Mesendoderm (in vitro differentiated cells): ENCODE results near the gene PRDM16.

Source experiments
- DNase-seq: peaks from one replicate; pipeline ENCODE4 v3.0.0; 2013
- H2AK5ac ChIP-seq: 2 replicates; pipeline ENCODE4 v1.6.1; 2013; ENCODE audit warnings: low read length, inconsistent platforms
- H2BK120ac ChIP-seq: 2 replicates; pipeline ENCODE4 v1.6.1; 2013; ENCODE audit warnings: low read depth, mild to moderate bottlenecking, low read length, moderate library complexity, mixed read lengths
- H2BK15ac ChIP-seq: replicated peaks from 2 replicates; pipeline ENCODE4 v1.6.1; 2013; ENCODE audit warnings: low read depth, mild to moderate bottlenecking, moderate library complexity
- H2BK5ac ChIP-seq: 2 replicates; pipeline ENCODE4 v1.6.1; 2013; ENCODE audit warnings: low read length, inconsistent platforms
- H3K18ac ChIP-seq: 2 replicates; pipeline ENCODE4 v1.6.1; 2013; ENCODE audit warnings: mild to moderate bottlenecking, low read length, mixed read lengths
- H3K23ac ChIP-seq: one replicate; pipeline ENCODE4 v1.6.1; 2013; ENCODE audit warnings: low read length
- H3K27ac ChIP-seq: 2 replicates; pipeline ENCODE4 v1.5.1; 2013; ENCODE audit warnings: low read depth, mild to moderate bottlenecking, inconsistent platforms, low read length, moderate library complexity
- H3K27me3 ChIP-seq: 2 replicates; pipeline ENCODE4 v1.6.1; 2013; ENCODE audit warnings: low read length, control low read depth, mild to moderate bottlenecking, inconsistent platforms; ENCODE audit not compliant: insufficient read depth, poor library complexity
- H3K36me3 ChIP-seq: 2 replicates; pipeline ENCODE4 v1.6.1; 2013; ENCODE audit warnings: low read length, inconsistent platforms; ENCODE audit not compliant: control insufficient read depth, insufficient read depth
- H3K4ac ChIP-seq: one replicate; pipeline ENCODE4 v1.6.1; 2013; ENCODE audit warnings: low read depth, mild to moderate bottlenecking, low read length, moderate library complexity
- H3K4me1 ChIP-seq: 2 replicates; pipeline ENCODE4 v1.6.1; 2013; ENCODE audit warnings: low read depth, low read length, inconsistent platforms; ENCODE audit not compliant: control insufficient read depth
- H3K4me2 ChIP-seq: 2 replicates; pipeline ENCODE4 v1.6.1; 2013; ENCODE audit warnings: low read length
- H3K4me3 ChIP-seq: 2 replicates; pipeline ENCODE4 v1.5.1; 2013; ENCODE audit warnings: mild to moderate bottlenecking, low read length
- H3K56ac ChIP-seq: one replicate; pipeline ENCODE4 v1.6.1; 2013; ENCODE audit warnings: low read length
- H3K79me1 ChIP-seq: 2 replicates; pipeline ENCODE4 v1.6.1; 2013; ENCODE audit warnings: low read length, inconsistent platforms
- H3K79me2 ChIP-seq: 2 replicates; pipeline ENCODE4 v1.6.1; 2013; ENCODE audit warnings: mild to moderate bottlenecking, low read length; ENCODE audit not compliant: control insufficient read depth, insufficient read depth
- H3K9ac ChIP-seq: 2 replicates; pipeline ENCODE4 v1.6.1; 2013; ENCODE audit warnings: low read length, inconsistent platforms
- H4K5ac ChIP-seq: one replicate; pipeline ENCODE4 v1.6.1; 2013; ENCODE audit warnings: low read length
- H4K8ac ChIP-seq: one replicate; pipeline ENCODE4 v1.6.1; 2013; ENCODE audit warnings: low read depth, mild to moderate bottlenecking, control low read depth, low read length, moderate library complexity
- WGBS: extraction: QIAGEN DNeasy Blood & Tissue Kit; methylation state at CpG from one replicate; pipeline ENCODE4 v1.1.7; 2013; ENCODE audit warnings: low lambda C conversion rate, missing lambda C conversion rate; ENCODE audit not compliant: insufficient coverage; ENCODE audit errors: extremely low coverage; 5-methylcytosine and 5-hydroxymethylcytosine counted together

PRDM16 gene

DNA sequence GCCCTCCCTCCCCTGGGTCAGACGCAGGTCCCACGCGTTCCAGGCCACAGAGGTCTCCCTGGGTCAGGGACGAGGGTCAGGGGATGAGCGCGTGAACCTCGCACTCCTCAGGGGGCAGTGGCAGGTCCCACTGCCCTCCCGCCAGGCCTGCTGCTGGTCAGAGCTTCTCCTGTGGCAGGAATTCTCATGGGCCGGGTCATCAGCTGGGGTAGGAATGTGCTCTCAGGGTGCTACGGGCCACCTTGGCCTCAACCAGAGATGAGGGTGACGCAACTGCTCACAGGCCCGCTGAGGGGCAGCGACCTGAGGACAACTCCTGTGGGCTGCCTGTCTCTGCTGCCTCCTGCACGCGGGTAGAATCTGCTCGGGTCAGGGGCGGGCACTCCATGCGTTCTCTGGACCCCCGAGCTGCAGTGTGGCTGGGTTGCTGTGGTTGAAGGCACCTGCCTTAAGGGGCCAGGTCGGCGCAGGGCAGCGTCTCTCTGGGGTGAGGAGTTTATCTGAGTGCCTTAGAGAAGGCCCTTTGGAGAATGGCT, 128.8 kb downstream of the PRDM16 start:
- Histone ChIP-seq H3K56ac (no peak overlapping the region), H3K4me3 (no peak overlapping the region), H3K4ac (no peak overlapping the region), H3K79me1 (no peaks in the 10 kb centered on the region), H3K4me1 (no peaks in the 10 kb centered on the region), H3K23ac (no peak overlapping the region), H3K18ac (no peak overlapping the region), H2AK5ac (no peak overlapping the region), H2BK5ac (no peak overlapping the region), H3K4me2 (no peak overlapping the region), H4K5ac (no peak overlapping the region), H4K8ac (no peak overlapping the region), H3K79me2 (no peaks in the 10 kb centered on the region), H2BK120ac (no peak overlapping the region), H2BK15ac (no peak overlapping the region), H3K27me3 (no peaks in the 10 kb centered on the region), H3K9ac (no peak overlapping the region), H3K27ac (no peak overlapping the region), H3K36me3 (no peaks in the 10 kb centered on the region)
- DNase-seq = no peak
- WGBS = no CpG with 5 or more reads among the region's 22 CpGs

DNA sequence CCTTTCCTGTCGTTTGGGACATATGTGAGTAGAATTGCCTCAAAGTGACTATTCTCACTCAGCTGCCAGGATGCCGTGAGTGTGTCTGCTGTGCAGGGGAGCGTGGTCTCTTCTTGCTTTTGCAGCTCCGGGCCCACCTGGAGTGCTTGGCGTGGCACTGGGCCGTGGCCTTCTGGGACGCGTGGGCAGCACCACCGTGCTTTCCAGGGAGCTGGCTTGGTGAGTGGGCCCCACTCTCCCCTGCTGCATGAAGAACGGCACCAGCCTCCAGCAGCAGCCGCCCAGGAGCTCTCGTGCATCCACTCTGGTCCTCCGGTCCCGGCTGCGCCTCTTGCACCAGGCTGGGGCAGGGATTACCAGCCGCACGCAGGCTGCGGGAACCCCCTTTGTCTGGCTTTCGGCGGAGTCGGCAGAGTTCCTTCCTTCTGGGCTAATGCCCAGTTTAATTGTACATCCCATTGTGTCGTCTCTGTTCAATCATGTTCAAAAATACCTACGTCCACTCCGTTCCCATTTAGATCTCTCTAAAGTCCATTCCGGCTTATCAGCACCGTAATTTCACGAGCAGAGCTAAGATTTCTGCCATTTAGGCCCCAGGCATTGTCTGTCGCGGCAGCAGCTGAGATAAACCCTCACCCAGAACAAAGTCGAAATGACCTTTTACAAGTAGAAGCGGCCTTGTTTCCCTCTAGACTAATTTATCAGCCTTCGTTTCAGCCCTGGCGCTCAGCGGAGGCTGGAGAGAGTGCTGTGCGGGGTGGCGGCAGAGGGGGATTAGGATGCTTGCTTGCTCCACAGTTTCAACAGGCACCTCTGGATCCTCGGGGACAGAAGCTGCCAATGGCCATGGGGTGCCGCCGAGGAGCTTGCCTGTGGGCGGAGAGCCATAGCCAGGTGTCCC, 129.6 kb downstream of the PRDM16 start:
- Histone ChIP-seq H3K27ac (peak overlapping the region; percentile 6), H3K36me3 (no peaks in the 10 kb centered on the region), H3K4ac (no peak overlapping the region), H2BK120ac (no peak overlapping the region), H2BK5ac (no peak overlapping the region), H3K4me1 (no peaks in the 10 kb centered on the region), H3K56ac (no peak overlapping the region), H2BK15ac (no peak overlapping the region), H4K8ac (no peak overlapping the region), H3K79me1 (no peaks in the 10 kb centered on the region), H3K9ac (no peak overlapping the region), H3K27me3 (no peaks in the 10 kb centered on the region), H3K4me3 (no peak overlapping the region), H3K23ac (no peak overlapping the region), H3K79me2 (no peaks in the 10 kb centered on the region), H2AK5ac (no peak overlapping the region), H4K5ac (no peak overlapping the region), H3K4me2 (no peak overlapping the region), H3K18ac (no peak overlapping the region)
- 100% methylated on average over 3 of the region's 40 CpGs for WGBS
- DNase-seq = no peak

DNA sequence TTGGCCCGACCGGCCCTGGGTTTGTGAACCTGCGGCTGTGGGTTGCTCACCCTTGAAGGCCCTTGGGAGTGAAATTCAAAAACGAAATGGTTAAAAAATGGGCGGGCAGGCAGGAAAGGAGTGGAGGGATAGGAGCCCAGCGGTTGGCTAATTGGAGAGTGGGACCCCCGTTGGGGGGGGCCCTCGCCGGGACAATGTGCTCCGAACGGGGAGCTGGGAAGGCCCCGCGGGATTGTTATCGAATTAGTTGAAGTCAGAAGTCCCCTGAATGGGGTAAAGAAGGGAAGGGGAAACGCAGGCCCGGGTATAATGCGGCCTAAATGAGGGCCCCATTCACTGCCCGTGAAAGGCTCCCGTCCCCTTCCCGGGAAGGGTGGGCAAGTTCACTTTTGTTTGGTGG, 135.7 kb downstream of the PRDM16 start:
- H2BK15ac ChIP-seq = no peak overlapping the region
- no peak overlapping the region for H4K8ac ChIP-seq
- no peak overlapping the region for H2AK5ac ChIP-seq
- H3K4me2 ChIP-seq = no peak overlapping the region
- H4K5ac ChIP-seq = no peak overlapping the region
- H3K27me3 ChIP-seq = no peaks in the 10 kb centered on the region
- no CpG with 5 or more reads among the region's 20 CpGs for WGBS
- no peaks in the 10 kb centered on the region for H3K4me1 ChIP-seq
- H3K36me3 ChIP-seq = no peaks in the 10 kb centered on the region
- no peaks in the 10 kb centered on the region for H3K79me2 ChIP-seq
- no peak overlapping the region for H3K9ac ChIP-seq
- no peak overlapping the region for H3K18ac ChIP-seq
- H3K56ac ChIP-seq = no peak overlapping the region
- DNase-seq = no peak
- no peak overlapping the region for H2BK5ac ChIP-seq
- no peak overlapping the region for H3K4ac ChIP-seq
- H3K27ac ChIP-seq = no peak overlapping the region
- H3K79me1 ChIP-seq = no peaks in the 10 kb centered on the region
- no peak overlapping the region for H2BK120ac ChIP-seq
- H3K23ac ChIP-seq = no peak overlapping the region
- H3K4me3 ChIP-seq = no peak overlapping the region

- Histone ChIP-seq H3K4me2 (no peak overlapping the region), H3K4me1 (no peaks in the 10 kb centered on the region), H4K5ac (no peak overlapping the region), H2AK5ac (no peak overlapping the region), H3K56ac (no peak overlapping the region), H4K8ac (no peak overlapping the region), H2BK120ac (no peak overlapping the region), H3K18ac (no peak overlapping the region), H3K4me3 (no peak overlapping the region), H3K23ac (no peak overlapping the region), H3K27ac (no peak overlapping the region), H3K27me3 (no peaks in the 10 kb centered on the region), H3K79me1 (no peaks in the 10 kb centered on the region), H2BK5ac (no peak overlapping the region), H3K9ac (no peak overlapping the region), H3K36me3 (no peaks in the 10 kb centered on the region), H3K79me2 (no peaks in the 10 kb centered on the region), H2BK15ac (no peak overlapping the region), H3K4ac (no peak overlapping the region)
- no CpG with 5 or more reads among the region's 13 CpGs for WGBS
- no peak for DNase-seq
Measured at GRCh38 chr1:3205815-3206214, 136.8 kb downstream of the PRDM16 start.

DNA sequence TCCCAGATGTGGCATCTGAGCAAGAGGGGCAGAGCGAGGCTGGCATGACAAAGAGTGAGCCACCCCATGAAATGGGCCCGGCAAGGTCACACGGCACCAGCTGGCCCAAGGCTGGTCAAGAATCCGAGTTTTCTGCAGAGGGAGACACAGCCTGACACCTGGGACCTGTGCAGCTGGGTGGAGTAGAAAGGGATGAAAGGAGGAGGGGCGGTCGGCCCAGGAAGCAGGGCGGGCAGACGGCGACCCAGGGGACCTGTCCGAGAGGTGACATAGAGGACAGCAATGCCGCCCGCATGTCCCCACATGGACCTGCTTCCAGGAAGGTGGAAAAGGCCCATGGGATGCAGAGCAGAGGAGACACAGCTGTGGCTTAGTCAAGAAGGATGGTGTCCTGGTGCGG, 137.7 kb downstream of the PRDM16 start:
- H3K4me2 ChIP-seq = no peak overlapping the region
- H3K27me3 ChIP-seq = no peaks in the 10 kb centered on the region
- no peaks in the 10 kb centered on the region for H3K36me3 ChIP-seq
- H4K5ac ChIP-seq = no peak overlapping the region
- no peaks in the 10 kb centered on the region for H3K79me2 ChIP-seq
- no peak for DNase-seq
- no peak overlapping the region for H2AK5ac ChIP-seq
- no peak overlapping the region for H2BK120ac ChIP-seq
- no peak overlapping the region for H3K4me3 ChIP-seq
- H3K27ac ChIP-seq = no peak overlapping the region
- H3K9ac ChIP-seq = no peak overlapping the region
- no peak overlapping the region for H3K4ac ChIP-seq
- no peak overlapping the region for H3K18ac ChIP-seq
- no peaks in the 10 kb centered on the region for H3K4me1 ChIP-seq
- H4K8ac ChIP-seq = no peak overlapping the region
- WGBS = no CpG with 5 or more reads among the region's 13 CpGs
- no peak overlapping the region for H2BK15ac ChIP-seq
- no peak overlapping the region for H3K23ac ChIP-seq
- H3K79me1 ChIP-seq = no peaks in the 10 kb centered on the region
- H2BK5ac ChIP-seq = no peak overlapping the region
- H3K56ac ChIP-seq = no peak overlapping the region
